Frontal cortex (tissue), 4 donors: ENCODE results near the gene SLC9C1. TPM values are rescaled to one million over a fixed set of nuclear protein-coding genes. Genes with fewer than 3 reads are reported as not detected.

Experiments
- DNase-seq, 2 donors: peaks; one replicate each; pipeline ENCODE4 v3.0.0; 2012; ENCODE audit warnings: low spot score in 2 of 2
- FAIRE-seq: peaks from 2 replicates; lab custom pipeline; 2012; peaks lifted over from hg19 to GRCh38; lab: Jason Lieb, UNC
- total RNA-seq: library from RNA; depleted of rRNA; stranded (reverse); fragments of >200 nt; gene quantifications from one replicate; pipeline ENCODE4 v1.2.3, GENCODE V29; 2014
- donor health status: control.
- donor health status: control.
- donor health status: control.

Gene SLC9C1
- 0.41 TPM for total RNA-seq

DNA sequence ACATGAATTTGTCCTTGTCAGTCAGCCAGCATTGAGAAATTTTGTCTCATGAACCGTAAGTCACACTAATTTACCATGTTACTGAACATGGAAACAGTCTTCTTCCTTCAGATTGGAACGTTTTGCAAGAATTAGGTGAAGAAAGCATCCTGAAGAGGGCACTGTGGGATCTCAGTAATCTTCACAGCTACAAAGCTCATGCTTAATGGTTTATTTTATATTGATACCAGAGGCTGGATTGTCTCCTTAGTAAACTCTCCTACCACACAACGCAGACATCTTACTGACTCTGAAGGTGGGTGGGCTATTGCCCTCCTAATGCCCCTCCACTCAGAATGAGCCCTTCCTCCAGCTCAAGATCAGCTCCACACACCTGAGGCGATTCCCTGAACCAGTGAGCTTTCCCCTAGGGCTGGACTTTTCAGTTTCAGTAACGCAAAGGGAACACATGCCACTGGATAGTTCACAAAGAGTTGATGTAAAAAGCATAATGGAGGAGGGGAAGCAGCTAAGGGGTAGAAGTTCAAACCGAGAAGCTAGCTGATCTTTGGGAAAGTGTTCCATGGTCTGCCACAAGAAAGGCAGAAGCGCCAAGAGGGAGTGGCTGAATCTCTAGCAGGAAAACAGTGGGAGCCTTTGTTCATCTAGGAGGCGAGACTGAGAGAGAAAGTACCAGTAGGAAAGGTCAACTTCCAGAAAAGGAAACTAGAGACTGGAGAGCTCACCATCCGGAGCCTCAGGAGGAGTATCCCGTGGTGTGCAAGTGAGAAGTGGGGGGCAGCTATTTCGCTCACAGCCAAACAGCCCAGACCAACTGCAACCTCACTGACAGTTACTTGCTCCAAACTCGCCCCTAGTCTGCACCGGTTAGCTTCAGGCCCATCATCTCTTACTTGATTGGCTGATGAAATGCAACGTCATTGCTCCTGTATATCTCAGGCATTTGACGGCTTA lies at the start of gene SLC9C1:
Gene SLC9C1 (minus strand): TSS at position 849 of the 954 bp plus-strand sequence. CDS start 7,425 bp downstream, outside the sequence.
- peak in 1 of 2 donors; percentile 32 for DNase-seq
- peak; percentile 49 for FAIRE-seq

DNA sequence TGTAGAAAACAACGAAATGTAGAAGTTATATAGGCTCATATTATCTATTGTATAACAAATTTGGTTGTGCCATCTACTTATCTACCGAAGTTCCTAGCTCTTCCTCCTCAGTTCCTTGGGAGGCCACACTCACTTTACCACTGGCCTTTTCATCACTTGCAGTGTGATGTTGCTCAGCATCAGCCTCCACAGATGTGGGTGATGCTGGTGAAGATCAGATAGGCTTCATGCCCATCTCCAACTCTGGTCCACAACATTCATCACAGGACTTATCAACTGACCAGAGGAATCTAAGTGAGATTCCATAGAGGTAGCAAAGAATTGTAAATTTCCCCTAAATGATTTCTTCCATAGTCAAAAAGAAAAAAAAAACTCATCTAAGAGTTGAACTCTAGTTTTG lies 47.4 kb upstream of the SLC9C1 start:
- DNase-seq: no peak

DNA sequence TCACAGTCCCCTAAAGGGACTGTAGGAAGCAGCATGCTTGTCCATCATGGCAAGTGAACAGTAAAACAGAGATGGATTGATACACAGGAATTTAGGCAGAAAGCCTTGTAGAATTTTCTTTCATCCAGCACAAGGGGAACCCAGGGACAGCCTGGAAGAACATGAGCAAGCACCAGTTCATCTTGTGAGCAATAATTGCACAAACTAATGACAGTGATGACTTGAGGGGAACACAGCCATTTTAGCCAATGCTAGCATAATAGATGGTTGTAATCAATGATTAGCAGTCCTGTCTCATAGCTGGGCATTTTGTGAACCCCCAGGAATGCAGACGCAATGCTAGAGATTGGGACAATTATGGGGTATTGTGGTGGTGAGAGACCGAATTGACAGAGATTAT lies 45.6 kb upstream of the SLC9C1 start:
- no peak for DNase-seq
- FAIRE-seq: no peak

More for the DNA sequence above, 47.4 kb upstream of the SLC9C1 start:
- no peak for FAIRE-seq

DNA sequence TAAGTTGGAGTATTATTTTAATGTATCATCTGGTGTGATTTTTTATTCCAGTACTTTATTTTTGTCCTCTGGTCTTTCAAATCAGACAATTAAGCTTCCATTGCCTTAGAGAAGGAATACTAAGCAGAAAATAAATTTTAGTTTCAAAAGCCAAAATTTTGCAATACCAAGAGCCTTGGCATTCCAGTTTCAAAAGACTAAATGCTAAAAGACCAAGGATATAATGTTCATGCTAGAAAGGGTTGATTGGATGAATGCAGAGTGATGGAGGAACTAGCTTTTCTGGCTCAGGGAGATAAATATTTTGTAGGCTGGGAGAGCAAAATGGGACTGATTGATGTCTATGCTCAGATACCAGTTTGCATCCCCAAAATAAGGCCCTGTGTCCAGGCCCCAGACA lies 45.1 kb upstream of the SLC9C1 start:
- FAIRE-seq (no peak), DNase-seq (no peak)

DNA sequence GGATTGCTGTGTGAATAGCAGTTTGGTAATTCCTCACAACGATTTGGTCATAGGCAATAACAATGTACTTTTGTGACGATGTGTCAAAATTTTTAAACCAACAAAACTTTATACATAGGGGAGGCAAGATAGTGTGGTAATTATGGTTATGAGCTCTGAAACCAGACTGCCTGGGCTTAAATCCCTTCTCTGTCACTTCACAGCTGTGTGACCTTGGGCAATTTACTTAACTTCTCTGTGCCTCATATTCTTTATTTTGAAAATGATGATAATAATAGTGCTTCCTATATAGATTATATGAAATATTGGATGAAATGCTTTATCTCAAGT lies 44.7 kb upstream of the SLC9C1 start:
- no peak for FAIRE-seq
- DNase-seq: no peak

DNA sequence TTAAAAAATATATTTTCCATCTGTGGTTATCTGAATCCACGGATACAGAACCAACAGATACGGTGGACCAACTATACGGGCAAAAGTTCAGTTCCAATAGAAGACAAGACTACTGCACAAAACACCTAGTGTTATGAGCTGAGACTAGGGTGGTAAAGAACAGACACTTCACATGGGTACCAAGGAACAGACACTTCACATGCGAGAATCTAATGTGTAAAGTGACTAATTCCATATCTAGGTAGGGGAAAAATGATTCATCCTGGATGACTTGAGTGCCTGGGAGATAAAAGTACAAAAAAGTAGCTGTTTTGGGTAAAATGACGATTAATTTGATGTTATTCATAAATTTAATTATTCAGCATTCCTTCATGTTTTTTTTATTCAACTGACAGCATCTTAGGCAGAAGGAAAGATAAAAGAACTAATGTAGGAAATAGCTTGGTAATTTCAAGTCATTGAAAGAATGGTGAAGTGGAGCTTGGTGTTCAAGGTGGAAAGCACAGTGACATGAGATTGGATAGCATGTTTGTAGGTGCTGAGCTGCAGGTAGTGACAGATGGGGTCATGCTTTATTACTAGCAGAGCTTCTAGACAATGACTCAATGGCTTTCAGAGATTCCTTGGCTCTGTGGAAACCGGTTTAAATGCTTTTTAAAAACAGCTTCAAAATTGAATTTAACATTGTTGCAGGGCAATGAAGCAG lies 44.2 kb upstream of the SLC9C1 start:
- no peak for FAIRE-seq
- no peak for DNase-seq

DNA sequence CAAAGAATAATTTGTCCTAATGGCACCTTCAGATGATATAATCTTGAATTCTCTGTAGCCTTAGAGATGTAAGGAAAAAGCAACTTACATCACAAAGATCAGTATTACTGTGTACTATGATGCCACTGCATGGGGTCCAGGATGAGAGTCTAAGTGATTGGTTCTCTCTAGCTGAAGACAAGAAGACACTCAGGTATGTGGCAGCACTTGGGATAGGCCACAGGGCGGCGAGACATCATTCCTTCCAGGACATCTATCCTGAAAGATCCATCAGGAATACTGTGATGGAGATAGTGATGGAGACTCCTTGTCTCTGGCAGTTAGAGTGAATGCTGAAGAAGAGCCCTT lies 41.4 kb upstream of the SLC9C1 start:
- no peak for FAIRE-seq
- no peak for DNase-seq

DNA sequence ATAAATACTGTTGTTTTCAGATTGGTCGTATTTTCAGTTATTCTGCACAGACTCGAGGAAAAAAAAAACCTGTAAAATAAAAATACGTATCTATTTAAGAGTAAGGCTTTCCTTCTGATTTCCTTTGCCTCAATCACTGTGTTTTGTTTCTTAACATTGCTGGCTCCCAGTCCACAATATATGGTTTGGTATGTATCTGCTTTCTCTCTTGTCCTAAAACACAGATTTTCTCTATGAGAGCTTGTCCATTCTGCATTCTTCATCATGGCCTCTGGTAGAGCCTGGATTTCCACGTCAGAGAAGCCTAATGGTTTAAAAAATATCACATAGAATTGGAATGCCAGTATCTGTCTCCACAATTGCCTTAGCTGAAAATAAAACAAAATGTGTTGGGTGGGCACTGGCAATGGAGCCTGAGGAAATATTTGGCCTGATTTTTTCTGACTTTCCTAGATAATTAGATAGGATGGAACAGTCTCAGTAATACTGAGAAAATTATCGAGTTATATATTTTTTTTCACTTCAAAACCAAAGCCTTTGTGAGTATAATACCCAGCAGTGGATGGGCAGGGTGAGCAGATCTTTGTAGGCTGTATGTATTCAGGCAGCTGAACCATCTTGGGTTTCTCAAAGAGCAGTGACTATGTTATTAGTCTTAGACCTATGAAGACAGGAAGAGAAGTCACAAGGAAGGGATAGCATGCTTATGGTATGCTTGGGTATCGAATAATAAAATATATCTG lies 40.8 kb upstream of the SLC9C1 start:
- FAIRE-seq (no peak), DNase-seq (no peak)

DNA sequence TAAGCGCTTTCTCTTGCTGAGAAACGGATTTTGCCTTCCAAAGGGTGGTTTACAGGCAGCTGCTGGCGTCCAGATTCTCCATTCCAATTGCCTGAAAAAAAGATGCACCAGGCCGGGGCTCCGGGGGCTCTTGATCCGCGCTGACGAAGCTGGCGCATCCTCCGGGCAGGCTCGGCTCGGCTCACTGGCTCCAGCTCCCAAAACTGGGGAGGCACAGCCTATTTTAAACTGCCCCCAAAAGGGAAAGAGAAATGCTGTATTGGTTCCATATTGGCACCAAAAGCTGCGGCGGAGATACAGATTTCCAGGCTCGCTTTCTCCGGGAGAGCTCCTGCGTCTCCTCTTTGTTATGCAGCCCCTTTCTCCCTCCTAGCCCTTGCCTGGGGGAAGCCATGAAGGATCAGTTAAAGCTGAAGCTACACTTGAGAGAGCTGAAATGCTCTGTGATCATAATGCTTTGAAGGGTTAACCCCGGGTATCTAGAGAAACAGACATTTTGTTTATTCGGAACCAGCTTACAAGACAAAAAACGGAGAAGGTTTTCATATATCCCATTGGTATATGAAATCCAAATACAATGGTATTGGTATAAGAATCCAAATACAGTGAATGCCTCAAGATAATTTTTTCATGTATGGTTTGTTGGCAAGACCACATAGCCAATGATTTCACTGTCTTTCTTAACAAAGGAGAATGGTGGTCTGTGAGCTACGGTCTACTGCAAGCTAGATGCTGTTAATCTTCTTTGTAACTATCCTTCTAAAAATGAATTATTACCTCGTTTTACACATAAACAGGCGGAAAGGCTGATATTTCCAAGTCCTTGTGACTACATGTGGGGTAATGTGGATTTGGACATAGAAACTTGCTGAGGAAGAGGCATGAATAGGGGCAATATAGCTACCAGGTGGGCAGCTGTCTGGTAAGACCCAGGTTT lies 39.6 kb upstream of the SLC9C1 start:
- DNase-seq (no peak), FAIRE-seq (no peak)

DNA sequence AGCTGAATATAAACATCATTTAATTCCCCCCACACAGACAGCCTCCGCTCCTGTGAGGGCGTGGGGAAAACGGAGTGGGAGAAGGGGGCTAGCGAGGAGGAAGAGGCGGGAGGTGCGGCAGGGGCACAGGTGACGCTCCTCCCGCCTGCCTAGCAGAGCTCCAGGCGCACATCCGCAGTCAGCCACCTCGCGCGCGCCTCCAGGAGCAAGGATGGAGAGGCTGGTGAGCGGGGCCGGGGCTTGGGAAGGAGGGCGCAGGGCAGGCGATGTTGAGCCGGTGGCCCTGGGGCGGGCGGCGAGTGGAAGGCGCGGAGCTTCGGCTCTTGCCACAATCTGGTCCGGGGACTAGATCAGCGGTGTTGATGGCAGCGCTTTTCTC lies 39.0 kb upstream of the SLC9C1 start, which contains the start of gene CD200:
Gene CD200 (plus strand): TSS at position 155 of the 379 bp plus-strand sequence. CDS start 57 bp downstream, at position 212.
- DNase-seq: peak in 1 of 2 donors; percentile 12
- no peak for FAIRE-seq

DNA sequence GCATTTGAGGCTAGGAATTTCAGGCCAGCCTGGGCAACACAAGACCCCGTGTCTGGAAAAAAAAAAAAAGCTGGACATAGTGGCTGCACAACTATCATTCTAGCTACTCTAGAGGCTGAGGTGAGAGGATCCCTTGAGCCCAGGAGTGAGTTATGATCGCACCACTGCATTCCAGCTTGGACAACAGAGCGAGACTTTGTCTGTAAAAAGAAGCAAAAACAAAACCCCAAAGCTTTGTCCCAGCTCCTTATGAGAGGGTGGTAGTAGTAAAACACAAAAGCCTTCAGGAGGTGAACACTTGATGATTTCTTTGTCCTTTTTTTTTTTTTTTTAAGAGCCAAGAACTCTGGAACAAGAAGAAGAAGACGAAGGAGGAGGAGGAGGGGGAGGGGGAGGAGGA lies 37.8 kb upstream of the SLC9C1 start:
- FAIRE-seq (no peak), DNase-seq (no peak)

DNA sequence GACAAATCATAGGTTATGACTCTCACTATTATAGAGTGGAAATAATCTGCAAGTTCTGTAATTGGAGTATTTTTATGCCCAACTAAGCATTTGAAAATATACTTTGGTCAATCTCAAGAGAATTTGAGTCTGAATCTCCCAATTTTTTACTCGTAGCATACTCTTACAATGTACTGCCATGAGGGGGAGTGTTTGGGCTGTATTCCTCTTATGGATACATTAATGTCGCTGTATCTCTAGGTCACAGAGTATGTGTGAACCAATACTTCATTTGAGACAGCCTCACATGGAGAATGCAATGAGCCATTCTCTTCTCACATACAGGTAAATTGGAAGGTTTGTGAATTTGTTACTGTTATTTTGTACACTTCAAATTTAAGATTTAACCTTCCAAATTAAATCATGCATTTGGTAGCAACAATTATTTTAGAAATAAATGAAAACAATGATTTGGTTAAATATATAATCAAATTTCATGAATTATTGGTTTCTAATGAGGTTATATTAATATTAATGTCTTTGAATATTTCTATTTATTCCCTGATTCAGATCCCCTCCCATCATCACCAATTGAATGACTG lies 33.4 kb upstream of the SLC9C1 start:
- peak; percentile 19 to 22 for DNase-seq
- peak; percentile 92 for FAIRE-seq

DNA sequence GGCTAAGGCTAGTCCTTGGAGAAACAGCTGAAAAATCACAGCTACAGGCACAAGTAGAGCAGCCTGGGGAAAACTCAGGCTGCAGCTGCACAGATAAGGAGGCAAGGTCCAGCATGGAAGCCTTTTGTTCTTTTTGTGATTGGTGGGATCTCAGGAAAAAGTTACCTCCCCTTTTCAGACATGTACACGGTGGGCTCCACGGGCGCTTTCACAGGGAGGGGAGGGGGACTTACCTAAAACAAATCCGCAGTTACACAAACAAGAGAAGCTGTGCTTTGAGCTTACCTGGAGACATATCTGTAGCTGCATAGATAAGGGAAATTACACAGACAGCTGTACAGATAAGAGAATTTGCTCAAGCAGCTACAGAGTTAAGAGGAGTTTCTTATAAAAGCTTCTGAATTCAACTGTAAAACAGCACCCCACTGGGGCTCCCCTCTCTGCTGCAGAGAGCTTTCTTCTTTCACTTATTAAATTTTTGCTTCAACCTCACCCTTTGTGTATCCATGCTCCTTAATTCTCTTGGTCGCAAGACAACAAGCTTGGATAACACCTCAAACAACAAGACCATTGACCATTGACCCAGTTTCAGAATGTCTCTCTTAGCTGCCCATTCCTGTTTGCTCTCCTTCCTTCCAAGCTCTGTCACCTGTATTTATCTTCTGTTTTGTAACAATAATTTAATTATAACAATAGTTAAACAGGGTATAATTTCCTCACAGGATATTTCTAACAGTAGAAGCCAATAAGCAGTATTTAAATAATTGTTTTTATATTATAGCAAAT lies 28.0 kb upstream of the SLC9C1 start:
- DNase-seq (no peak), FAIRE-seq (no peak)

DNA sequence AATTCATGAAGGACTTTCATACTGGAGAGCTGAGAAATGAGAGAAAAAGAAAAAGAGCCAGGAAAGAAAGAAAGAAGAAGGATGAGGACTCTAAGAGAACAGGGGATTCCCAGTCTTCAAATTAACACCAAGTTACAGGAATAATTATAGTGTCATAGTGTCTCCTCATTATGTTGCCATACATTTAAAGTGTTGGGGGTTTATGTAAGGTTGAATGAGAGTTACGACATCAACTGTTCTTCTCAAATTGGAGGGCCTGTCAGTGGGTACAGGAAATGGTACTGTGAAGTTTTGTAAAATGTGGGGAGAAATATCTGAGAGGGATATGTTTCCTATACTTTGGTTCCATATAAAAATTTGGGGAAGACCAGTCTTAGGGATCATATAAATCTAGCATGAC lies 26.7 kb upstream of the SLC9C1 start:
- FAIRE-seq (no peak), DNase-seq (no peak)

DNA sequence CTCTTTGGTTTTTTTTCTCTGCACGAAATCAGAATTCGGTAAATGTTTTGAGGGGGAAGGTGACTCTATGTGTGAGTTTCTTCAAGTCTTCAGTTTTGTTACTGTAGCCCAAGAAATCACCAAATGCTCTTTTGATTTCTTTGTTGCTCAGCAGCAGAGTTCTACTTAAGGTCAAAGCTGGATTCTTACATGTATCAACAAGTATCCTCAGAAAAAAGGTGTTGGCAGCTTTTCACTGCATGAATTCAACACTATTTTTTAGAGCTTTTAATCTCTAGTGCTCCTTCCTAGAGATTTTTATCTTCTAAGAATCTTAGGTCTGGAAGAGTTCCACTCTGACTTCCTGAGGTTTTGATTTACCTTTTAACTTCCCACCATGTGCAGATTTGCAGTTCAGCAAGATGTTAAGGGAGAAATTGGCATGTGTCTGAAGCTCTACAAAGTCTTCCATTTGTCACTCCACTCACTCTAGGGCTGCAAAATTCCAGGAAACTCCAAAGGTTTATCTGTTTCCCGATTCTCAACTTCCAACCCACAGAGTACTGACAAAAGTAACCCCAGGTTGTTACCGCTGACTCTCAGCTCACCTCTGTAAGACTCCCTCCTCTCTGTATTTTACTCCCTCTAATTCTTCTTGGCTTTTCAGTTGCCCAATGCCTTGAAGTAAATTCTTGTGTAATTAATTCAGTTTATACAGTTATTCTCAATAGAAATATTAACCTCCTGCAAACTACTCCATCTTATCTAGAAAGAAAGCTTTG lies 25.7 kb upstream of the SLC9C1 start:
- DNase-seq (no peak), FAIRE-seq (no peak)

DNA sequence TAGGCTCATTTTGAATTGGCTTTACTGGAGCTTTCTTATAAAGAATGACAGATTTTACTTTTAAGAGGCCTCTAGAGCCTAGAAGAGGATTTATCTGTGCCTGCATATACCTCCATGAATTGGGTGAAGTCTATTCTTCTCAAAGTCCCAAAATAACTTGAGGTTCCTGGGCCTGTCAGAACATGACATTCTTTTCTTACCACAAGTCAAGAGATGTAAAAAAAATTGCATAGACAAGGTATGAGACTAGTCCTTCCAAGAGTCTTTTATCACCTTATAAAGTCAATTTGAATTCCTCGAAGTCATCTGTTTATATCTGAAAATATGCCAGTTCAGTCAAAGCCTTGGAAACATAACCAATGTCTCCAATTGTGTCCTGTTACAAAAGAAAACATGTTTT lies 21.8 kb upstream of the SLC9C1 start:
- FAIRE-seq (no peak), DNase-seq (no peak)

DNA sequence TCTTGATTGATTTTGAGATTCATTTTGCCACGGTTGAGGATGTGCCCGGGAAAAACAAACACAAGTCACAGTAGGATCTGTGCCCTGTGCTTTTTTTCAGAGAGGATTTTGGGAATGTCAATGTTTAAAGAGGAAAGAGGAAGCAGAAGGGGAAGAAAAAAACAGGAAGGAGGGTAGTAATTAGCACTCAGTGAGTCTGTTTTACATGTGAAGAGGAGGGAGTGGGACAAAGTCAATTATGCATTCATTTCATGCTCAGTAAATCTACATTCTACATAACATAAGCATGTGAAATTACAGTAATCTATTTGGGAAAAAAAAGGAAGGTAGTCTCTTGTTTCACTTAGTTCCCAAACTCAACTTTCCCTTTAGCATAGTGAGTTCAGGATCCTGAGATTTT lies 20.6 kb upstream of the SLC9C1 start:
- FAIRE-seq: no peak

More for the DNA sequence above, 20.6 kb upstream of the SLC9C1 start:
- DNase-seq: no peak
